Erythroblast (primary cell): Measurements from ENCODE around the gene RNF19B.

Source experiments
- GATA1 ChIP-seq: IDR thresholded peaks from 2 replicates; pipeline ENCODE4 v1.6.1; 2011; ENCODE audit warnings: low read depth, mild to moderate bottlenecking, control low read depth, low read length, moderate library complexity
- POLR2A ChIP-seq: IDR thresholded peaks from 2 replicates; pipeline ENCODE4 v1.6.1; 2011; ENCODE audit warnings: mild to moderate bottlenecking, low read length

GRCh38 chr1:32894019-32894600, 70.5 kb downstream of the RNF19B start:
- TF ChIP-seq POLR2A (no peak), GATA1 (no peak)
